Activated CD8-positive, alpha-beta memory T cell treated with anti-CD3 and anti-CD28 coated beads for 24 hours (primary cell): ENCODE results near the gene PEPD.

ENCODE experiments used
- DNase-seq: peaks from one replicate; pipeline ENCODE4 v3.0.0-alpha.2; 2020

PEPD gene

GRCh38 chr19:33453265-33453664 is 68.3 kb downstream of the PEPD start:
- no peak for DNase-seq

- DNase-seq: no peak
Measured at GRCh38 chr19:33450689-33451088, 70.9 kb downstream of the PEPD start.

- DNase-seq: no peak
Measured at GRCh38 chr19:33449799-33450198, 71.8 kb downstream of the PEPD start.

DNA sequence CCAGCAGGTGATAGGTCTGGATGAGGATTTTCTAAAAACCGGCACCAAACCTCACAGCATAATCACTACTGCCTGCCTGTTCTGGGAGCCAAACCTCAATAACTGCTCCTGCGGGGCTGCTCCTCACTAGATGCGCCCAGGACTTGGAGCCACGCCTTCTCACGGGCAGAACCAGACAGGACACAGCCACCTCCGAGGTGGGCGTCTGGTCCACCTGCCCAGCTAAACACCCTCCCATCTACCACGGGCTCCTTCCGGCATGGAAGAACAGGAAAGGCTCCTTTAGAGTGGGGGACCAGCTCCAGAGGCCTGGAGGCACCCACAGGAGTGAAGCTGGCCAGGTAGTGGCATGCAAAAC is 73.5 kb downstream of the PEPD start:
- DNase-seq: no peak

GRCh38 chr19:33447336-33448158 is 74.0 kb downstream of the PEPD start:
- DNase-seq: no peak

GRCh38 chr19:33446330-33447293 is 75.0 kb downstream of the PEPD start:
- DNase-seq: no peak

- no peak for DNase-seq
Measured at GRCh38 chr19:33445442-33446329, 75.9 kb downstream of the PEPD start.

GRCh38 chr19:33444562-33445441 is 76.8 kb downstream of the PEPD start:
- no peak for DNase-seq

DNA sequence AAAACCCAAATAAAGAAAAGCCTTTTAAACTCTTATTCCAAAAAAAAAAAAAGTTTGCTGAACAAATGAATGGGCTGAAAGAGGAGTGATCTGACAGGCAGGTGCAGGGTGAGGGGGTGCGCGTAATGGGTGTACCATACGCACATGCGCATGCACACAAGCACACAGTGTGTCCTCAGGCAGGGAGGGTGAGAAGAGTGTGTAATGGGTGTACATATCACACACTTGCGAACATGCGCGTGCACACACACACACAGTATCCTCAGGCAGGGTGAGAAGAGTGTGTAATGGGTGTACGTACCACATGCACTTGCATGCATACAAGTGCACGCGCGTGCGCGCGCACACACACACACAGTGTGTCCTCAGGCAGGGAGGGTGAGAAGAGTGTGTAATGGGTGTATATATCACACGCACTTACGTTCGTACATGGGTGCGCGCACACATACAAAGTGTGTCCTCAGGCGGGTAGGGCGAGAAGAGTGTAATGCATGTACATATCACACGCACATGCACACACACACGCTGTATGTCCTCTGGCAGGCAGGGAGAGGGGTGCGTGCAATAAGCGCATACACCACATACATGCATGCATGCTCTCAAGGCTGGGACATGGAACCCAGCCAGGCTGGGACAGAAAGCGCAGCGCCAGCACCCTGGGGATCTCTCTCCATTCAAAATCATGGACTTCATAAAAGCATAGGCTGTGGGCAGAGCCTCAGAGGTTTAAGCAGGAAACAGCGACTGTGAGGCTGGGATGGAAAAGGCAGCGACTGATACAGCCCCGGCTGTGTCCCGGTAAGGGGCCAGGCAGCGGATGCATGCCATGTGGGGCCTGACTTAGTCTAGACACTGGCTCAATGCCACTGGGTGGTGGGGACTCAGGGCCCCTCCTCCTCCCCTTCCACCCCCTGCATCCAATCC is 77.7 kb downstream of the PEPD start:
- no peak for DNase-seq

DNA sequence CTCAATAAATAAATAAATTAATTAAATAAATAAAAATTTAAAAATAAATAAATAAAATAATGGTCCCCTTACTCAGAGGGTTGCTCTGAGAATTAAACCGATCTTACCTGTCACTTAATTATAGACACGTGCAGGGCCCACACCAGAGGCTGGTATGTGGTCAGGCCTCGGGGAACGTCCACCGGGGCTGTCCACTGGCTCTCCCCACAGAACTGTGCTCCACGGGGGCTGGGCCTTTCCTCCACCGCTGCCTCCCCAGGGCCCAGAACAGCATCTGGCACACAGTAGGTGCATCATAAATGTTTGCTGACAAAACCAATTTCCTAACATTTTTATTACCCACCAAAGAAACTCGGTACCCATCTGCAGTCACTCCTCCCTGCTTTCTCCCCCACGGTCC is 78.9 kb downstream of the PEPD start:
- DNase-seq: no peak

DNA sequence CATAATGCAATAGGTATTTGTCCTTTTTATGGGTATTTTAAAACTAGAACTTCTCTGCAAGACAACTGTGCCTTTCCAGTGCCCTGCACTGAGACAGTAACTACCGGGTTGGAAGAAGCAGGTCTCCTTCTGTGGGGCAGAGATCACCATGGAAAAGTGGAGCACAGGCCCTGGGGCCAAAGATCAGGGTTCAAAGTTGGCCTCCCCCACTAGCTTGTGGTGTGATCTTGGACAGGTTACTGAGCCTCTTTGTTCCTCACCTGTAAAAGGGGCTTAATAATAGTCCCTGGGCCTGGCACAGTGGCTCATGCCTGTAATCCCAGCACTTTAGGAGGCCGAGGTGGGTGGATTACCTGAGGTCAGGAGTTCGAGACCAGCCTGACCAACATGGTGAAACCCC is 79.8 kb downstream of the PEPD start:
- no peak for DNase-seq

DNA sequence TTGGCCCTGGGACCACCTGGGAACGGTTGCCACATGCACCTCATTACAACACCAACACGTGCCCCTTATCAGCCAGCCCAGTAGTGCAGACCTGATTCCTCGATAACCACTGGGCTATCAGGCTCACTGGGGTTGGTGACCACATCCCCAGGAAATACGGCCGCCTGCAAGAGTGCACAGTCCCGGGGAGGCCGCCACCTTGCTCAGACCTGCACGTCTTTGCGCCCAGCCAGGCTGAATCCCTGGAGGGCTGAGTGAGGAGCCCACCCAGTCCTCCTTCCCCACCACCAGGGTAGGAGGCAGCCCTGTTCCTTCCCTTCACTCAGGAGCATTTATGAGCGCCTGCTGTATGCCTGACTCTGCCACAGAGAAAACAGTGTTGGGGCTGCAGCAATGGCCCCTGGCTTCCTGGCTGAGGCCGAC is 80.3 kb downstream of the PEPD start:
- DNase-seq: no peak

DNA sequence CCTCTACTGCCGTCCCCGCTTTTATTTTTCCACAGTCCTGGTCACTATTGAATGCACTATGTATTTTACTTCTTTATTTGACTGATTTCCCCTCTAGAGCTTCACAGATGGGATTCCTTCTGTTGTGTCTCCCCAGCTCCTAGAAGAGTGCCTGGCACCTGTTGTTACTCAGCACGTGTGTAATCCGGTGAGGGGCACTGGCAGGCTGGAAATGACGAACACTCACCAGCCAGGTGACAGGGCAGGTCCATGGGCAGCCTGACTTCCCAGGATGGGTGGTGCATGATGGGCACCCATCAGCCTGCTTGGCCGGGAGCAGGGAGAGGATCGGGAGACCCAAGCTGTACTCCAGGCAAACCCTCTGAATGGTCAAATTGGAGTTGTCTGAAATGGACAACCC is 80.9 kb downstream of the PEPD start:
- no peak for DNase-seq

- no peak for DNase-seq
Measured at GRCh38 chr19:33440241-33440640, 81.3 kb downstream of the PEPD start.

DNA sequence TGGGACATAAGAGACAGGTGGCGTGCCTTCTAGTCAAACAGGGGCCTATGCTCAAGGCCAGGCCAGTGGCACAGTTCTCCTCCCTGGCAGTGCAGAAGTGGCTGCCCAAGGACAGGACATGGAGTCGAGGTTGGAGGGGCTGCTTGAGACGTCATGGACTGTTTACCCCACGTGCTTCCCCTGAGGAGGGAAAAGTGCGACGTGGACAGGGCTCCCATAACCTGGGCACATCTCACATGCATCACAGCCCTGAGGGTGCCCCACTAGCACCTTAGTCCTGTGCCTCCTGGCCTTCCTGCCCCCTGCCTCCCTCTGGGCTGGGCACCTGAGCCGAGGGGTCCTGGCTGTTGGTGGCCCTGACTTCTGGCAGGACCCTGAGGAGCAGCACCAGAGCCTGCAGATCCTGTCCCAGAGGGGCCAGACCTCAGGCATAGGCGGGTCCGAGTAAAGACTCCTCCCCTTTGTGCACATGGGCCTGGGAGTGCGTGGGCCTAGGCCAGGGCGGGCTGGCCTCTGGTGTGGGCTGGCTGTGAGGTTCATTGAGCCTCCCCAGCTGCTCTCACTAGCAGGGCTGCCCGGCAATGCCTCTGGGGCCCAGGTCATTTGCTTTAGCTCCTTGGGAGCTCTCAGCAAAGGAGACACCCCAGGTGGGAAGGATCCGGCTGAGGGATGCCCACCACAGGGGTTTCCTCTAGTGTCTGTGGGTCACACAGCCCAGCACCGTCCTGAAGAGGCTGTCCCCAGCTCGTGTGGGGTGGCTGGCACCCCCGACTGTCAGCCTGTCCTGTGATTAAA is 82.4 kb downstream of the PEPD start:
- DNase-seq: no peak

- DNase-seq: no peak
Measured at GRCh38 chr19:33437821-33438671, 83.5 kb downstream of the PEPD start.

DNA sequence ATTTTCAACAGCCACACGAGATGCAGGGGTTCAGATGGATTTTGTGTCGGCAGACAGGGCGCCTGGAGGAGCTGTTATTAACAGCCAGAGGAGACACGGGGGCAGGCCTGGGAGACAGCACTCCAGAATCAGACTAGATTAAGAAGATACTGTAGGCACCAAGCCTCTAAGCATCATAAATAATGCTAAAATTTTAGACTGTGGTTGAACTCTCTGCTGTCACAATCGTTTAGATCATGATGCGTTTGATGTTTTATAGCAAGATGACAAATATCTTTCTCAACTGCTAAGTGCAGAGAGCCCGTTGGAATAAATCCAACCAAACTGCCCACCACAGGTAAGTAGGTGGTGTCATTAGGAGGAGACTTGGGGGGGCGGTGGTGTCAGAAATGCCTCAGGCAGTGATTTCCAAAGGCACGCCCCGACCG is 84.2 kb downstream of the PEPD start:
- DNase-seq: no peak
